GM20431 (cell line): ENCODE results near the gene ACYP2.
"Not testable (repeated sequence)": the region's sequence is repeated elsewhere in the genome, so short reads cannot be mapped to it uniquely, and the experiment has no call there.

Experiments used
- in situ Hi-C: fragments of 300-500 bp; cut with MseI, MboI; formaldehyde crosslinking; loops from one replicate; pipeline ENCODE4 v1.15.0; 2020; ENCODE audit warnings: low sequenced_read_pairs; ENCODE audit not compliant: unreplicated experiment

Gene ACYP2

GRCh38 chr2:54306556-54306955 is 191.1 kb downstream of the ACYP2 start:
- in situ Hi-C loops = no loop called here

- in situ Hi-C loops = no loop called here
Observed at GRCh38 chr2:54308186-54308585, 192.8 kb downstream of the ACYP2 start.

GRCh38 chr2:54308782-54309181 is 193.4 kb downstream of the ACYP2 start:
- in situ Hi-C loops = no loop called here

- in situ Hi-C loops = no loop called here
Observed at GRCh38 chr2:54310311-54310710, 194.9 kb downstream of the ACYP2 start.

- in situ Hi-C loops = no loop called here
Observed at GRCh38 chr2:54310961-54311360, 195.5 kb downstream of the ACYP2 start.

- in situ Hi-C loops = no loop called here
Observed at GRCh38 chr2:54313147-54313546, 197.7 kb downstream of the ACYP2 start.

- in situ Hi-C loops = no loop called here
Observed at GRCh38 chr2:54317973-54318372, 202.6 kb downstream of the ACYP2 start.

- in situ Hi-C loops = no loop called here
Observed at GRCh38 chr2:54318821-54319220, 203.4 kb downstream of the ACYP2 start.

GRCh38 chr2:54321047-54321446 is 205.6 kb downstream of the ACYP2 start:
- in situ Hi-C loops = no loop called here

- in situ Hi-C loops = not testable (repeated sequence)
Observed at GRCh38 chr2:54324517-54324916, 209.1 kb downstream of the ACYP2 start.

GRCh38 chr2:54325148-54325547 is 209.7 kb downstream of the ACYP2 start:
- in situ Hi-C loops = no loop called here

GRCh38 chr2:54329482-54330161 is 214.2 kb downstream of the ACYP2 start:
- in situ Hi-C loops = no loop called here

GRCh38 chr2:54330162-54330925 is 214.9 kb downstream of the ACYP2 start:
- in situ Hi-C loops = no loop called here

- in situ Hi-C loops = no loop called here
Observed at GRCh38 chr2:54330926-54331835, 215.8 kb downstream of the ACYP2 start.

- in situ Hi-C loops = no loop called here
Observed at GRCh38 chr2:54332386-54332785, 217.0 kb downstream of the ACYP2 start.

- in situ Hi-C loops = no loop called here
Observed at GRCh38 chr2:54336136-54336976, 220.9 kb downstream of the ACYP2 start.

GRCh38 chr2:54336977-54337255 is 221.5 kb downstream of the ACYP2 start:
- in situ Hi-C loops = no loop called here

GRCh38 chr2:54341656-54342055 is 226.2 kb downstream of the ACYP2 start:
- in situ Hi-C loops = no loop called here

GRCh38 chr2:54342603-54343002 is 227.2 kb downstream of the ACYP2 start:
- in situ Hi-C loops = no loop called here

GRCh38 chr2:54347622-54348021 is 232.2 kb downstream of the ACYP2 start:
- in situ Hi-C loops = no loop called here
